Measurements from ENCODE around the gene MGAT3. TPM values are rescaled to one million over a fixed set of nuclear protein-coding genes. Genes with fewer than 3 reads are reported as not detected.
A peak's percentile ranks its signal among the peaks of the same experiment; 100 is the strongest.
"Not testable (repeated sequence)": the region's sequence is repeated elsewhere in the genome, so short reads cannot be mapped to it uniquely, and the experiment has no call there.

MGAT3 gene
- polyA plus RNA-seq, 1 experiment = 0.10 TPM

DNA sequence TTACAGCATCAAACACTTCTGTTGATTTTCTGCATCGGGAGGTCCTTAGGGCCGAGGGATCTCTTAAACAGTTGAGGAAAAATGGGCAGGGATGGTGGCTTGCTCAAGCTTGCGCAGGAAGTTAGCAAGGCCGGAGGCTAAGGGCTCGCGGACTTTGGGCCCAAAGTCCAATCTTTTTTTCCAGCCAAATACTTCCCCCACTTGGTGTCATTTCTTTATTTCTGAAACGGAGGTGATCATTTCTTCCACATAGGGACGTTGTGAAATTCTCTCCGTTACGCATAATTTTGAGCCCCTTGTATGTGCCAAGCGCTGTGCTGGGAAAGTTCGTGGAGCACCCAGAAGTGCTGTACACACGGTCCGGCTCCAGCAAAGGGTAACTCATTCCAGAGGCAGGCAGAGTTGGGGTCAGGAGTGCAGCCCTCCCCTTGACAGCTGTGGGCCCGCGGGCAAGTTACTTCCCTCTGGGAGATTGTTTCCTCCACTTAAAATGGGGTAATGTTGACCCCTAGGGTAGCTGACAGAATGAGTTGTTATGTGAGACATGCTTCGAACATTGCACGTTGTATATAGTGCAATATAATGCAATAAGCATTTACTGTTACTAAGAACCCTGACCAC is 46.1 kb downstream of the MGAT3 start:
- Histone ChIP-seq H3K27me3 (ENCODE audit: control insufficient read depth, insufficient read depth, low read length) (no peaks in the 10 kb centered on the region), H3K4me3 (ENCODE audit: low read depth, low read length) (peak overlapping the region; percentile 77), H3K9me3 (ENCODE audit: control insufficient read depth, insufficient read depth, low read length) (no peaks in the 10 kb centered on the region), H3K27ac (ENCODE audit: low read depth, low read length) (no peak overlapping the region)
- ChIA-PET CTCF (interaction anchor here (1.1 to 2.0 kb wide), 2 partner anchors 9 to 12 kb away, joined by 6 to 7 read pairs; no protein-coding TSS in a partner anchor), POLR2A (interaction anchor here (0.6 to 2.0 kb wide), 5 partner anchors 9 to 104 kb away, joined by 3 to 39 read pairs (median 5); partner anchors contain the start of gene ATF4)
- TF ChIP-seq, protein P1, sequence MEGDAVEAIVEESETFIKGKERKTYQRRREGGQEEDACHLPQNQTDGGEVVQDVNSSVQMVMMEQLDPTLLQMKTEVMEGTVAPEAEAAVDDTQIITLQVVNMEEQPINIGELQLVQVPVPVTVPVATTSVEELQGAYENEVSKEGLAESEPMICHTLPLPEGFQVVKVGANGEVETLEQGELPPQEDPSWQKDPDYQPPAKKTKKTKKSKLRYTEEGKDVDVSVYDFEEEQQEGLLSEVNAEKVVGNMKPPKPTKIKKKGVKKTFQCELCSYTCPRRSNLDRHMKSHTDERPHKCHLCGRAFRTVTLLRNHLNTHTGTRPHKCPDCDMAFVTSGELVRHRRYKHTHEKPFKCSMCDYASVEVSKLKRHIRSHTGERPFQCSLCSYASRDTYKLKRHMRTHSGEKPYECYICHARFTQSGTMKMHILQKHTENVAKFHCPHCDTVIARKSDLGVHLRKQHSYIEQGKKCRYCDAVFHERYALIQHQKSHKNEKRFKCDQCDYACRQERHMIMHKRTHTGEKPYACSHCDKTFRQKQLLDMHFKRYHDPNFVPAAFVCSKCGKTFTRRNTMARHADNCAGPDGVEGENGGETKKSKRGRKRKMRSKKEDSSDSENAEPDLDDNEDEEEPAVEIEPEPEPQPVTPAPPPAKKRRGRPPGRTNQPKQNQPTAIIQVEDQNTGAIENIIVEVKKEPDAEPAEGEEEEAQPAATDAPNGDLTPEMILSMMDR (IDR thresholded peaks at IDR 0.05; ENCODE audit: low read depth, low read length) = no peak
- no peak for DNase-seq (ENCODE audit: low read depth, low spot score)

DNA sequence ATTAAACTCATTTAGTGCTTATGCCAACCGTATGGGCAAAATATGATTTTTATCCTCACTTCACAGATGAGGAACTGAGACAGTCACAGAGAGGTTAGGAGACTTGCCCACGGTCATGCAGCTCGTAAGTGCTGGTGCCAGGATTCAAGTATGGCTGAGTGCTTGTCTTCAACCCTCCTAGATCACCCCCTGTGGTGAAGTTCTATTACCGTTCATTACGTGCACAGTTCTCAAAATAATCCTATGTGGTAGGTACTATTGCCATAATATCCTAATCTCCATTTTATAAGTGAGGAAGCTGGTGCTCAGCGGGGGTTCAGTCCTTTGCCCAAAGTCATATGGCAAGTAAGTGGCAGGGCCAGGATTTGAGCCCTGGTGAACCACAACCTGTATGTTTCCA is 46.8 kb downstream of the MGAT3 start:
- ChIA-PET POLR2A (interaction anchor here (0.6 to 2.0 kb wide), 2 partner anchors 17 to 104 kb away, joined by 3 to 39 read pairs; partner anchors contain the start of gene ATF4), CTCF (interaction anchor here (1.1 kb wide), 1 partner anchor 11 kb away, joined by 6 read pairs; no protein-coding TSS in a partner anchor)
- Histone ChIP-seq H3K27ac (ENCODE audit: low read depth, low read length) (no peak overlapping the region), H3K4me3 (ENCODE audit: low read depth, low read length) (peak overlapping the region; percentile 77), H3K9me3 (ENCODE audit: control insufficient read depth, insufficient read depth, low read length) (no peaks in the 10 kb centered on the region), H3K27me3 (ENCODE audit: control insufficient read depth, insufficient read depth, low read length) (no peaks in the 10 kb centered on the region)
- DNase-seq (ENCODE audit: low read depth, low spot score) = no peak
- TF ChIP-seq, protein P1 (IDR thresholded peaks at IDR 0.05; ENCODE audit: low read depth, low read length) = no peak

DNA sequence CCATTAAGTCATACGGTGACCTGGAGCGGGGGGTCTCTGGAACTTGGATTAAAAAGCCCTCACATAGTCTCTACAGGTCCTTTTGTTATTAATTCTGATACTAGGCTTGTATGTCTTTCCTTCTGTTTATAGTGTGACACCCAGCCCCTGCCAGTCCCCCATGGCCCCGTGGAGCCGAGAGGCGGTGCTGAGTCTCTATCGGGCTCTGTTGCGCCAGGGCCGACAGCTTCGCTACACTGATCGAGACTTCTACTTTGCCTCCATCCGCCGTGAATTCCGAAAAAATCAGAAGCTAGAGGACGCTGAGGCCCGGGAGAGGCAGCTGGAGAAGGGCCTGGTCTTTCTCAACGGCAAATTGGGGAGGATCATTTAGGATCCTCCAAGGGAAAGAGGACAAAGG is 47.3 kb downstream of the MGAT3 start:
- POLR2A ChIA-PET = no interaction called here
- no peak for DNase-seq (ENCODE audit: low read depth, low spot score)

DNA sequence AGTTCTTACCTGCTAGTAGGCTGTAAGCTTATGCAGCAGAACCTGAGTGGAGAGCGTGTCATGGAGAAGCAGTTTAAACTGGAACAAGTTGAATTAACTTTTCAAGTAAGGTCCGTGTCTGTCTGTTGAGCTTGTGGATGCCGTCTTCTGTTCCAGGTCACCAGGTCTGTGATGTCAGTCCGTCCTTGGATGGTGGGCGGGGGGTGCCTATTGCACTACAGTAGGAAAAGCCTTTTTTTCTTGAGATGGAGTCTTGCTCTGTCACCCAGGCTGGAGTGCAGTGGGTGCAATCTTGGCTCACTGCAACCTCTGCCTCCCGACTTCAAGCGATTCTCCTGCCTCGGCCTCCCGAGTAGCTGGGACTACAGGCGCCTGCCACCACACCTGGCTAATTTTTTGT is 50.2 kb downstream of the MGAT3 start:
- DNase-seq (ENCODE audit: low read depth, low spot score); H3K4me3 ChIP-seq (ENCODE audit: low read depth, low read length); H3K27me3 ChIP-seq (ENCODE audit: control insufficient read depth, insufficient read depth, low read length); H3K9me3 ChIP-seq (ENCODE audit: control insufficient read depth, insufficient read depth, low read length); POLR2A ChIA-PET; H3K27ac ChIP-seq (ENCODE audit: low read depth, low read length): not testable (repeated sequence)
- CTCF ChIA-PET = interaction anchor here (0.9 kb wide), 1 partner anchor 11 kb away, joined by 3 read pairs; no protein-coding TSS in a partner anchor

More for the DNA sequence above, 47.3 kb downstream of the MGAT3 start:
- Histone ChIP-seq H3K9me3 (ENCODE audit: control insufficient read depth, insufficient read depth, low read length) (no peaks in the 10 kb centered on the region), H3K4me3 (ENCODE audit: low read depth, low read length) (no peak overlapping the region), H3K27me3 (ENCODE audit: control insufficient read depth, insufficient read depth, low read length) (no peaks in the 10 kb centered on the region), H3K27ac (ENCODE audit: low read depth, low read length) (no peak overlapping the region)
- TF ChIP-seq, protein P1 (IDR thresholded peaks at IDR 0.05; ENCODE audit: low read depth, low read length) = no peak
- CTCF ChIA-PET = interaction anchor here (1.0 to 1.2 kb wide), 2 partner anchors 11 to 12 kb away, joined by 6 to 9 read pairs; no protein-coding TSS in a partner anchor

DNA sequence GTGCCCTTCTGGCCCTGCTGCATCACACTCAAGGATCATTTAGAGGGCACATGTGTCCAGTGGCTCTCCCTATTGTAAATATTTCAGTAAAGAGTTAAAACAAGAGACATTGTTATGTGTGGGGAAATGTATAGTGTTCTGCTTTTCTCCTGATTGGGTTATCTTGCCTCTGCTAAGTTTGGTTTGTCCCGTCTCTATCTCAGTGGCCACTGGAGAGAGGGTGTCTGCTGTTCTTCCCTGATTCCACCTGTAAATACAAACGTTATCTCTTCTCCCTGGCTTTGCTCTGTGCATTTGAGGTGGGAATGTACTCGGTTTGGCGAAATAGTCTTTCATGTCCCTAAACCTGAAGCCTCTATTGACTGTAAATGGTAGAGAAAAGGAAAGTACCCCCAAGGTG is 51.6 kb downstream of the MGAT3 start:
- no peaks in the 10 kb centered on the region for H3K9me3 ChIP-seq (ENCODE audit: control insufficient read depth, insufficient read depth, low read length)
- TF ChIP-seq, protein P1 (IDR thresholded peaks at IDR 0.05; ENCODE audit: low read depth, low read length) = no peak
- CTCF ChIA-PET = no interaction called here
- DNase-seq (ENCODE audit: low read depth, low spot score) = no peak
- no peak overlapping the region for H3K27ac ChIP-seq (ENCODE audit: low read depth, low read length)
- H3K27me3 ChIP-seq (ENCODE audit: control insufficient read depth, insufficient read depth, low read length) = no peaks in the 10 kb centered on the region
- POLR2A ChIA-PET = no interaction called here
- no peak overlapping the region for H3K4me3 ChIP-seq (ENCODE audit: low read depth, low read length)
